HepG2 (cell line): ENCODE results near the gene SLC39A2. TPM values are rescaled to one million over a fixed set of nuclear protein-coding genes. Genes with fewer than 3 reads are reported as not detected.

Experiments
- DMTF1 ChIP-seq: sonication (generic); formaldehyde crosslinking; IDR thresholded peaks from 2 replicates; pipeline ENCODE4 v1.4.0; 2020; ENCODE audit warnings: mild to moderate bottlenecking, missing genetic modification reagents
- DRAP1 ChIP-seq: IDR thresholded peaks from 2 replicates; pipeline ENCODE4 v1.6.1; 2016; ENCODE audit warnings: missing genetic modification reagents, missing compliant biosample characterization
- E2F2 ChIP-seq: sonication (generic); formaldehyde crosslinking; IDR thresholded peaks from 2 replicates; pipeline ENCODE4 v1.4.0; 2020; ENCODE audit warnings: missing genetic modification reagents, borderline replicate concordance
- ELF3 ChIP-seq: IDR thresholded peaks from 2 replicates; pipeline ENCODE4 v1.6.1; 2016; ENCODE audit warnings: missing genetic modification reagents, missing compliant biosample characterization
- ETV5 ChIP-seq: IDR thresholded peaks from 2 replicates; pipeline ENCODE4 v1.6.1; 2018; ENCODE audit warnings: missing biosample characterization, missing genetic modification reagents, inconsistent platforms, borderline replicate concordance
- FOSL1 ChIP-seq: sonication (generic); formaldehyde crosslinking; IDR thresholded peaks from 2 replicates; pipeline ENCODE4 v1.9.0; 2021; ENCODE audit warnings: missing genetic modification reagents, borderline replicate concordance
- FOXO1 ChIP-seq: sonication (generic); formaldehyde crosslinking; IDR thresholded peaks from 2 replicates; pipeline ENCODE4 v1.4.0; 2020; ENCODE audit warnings: missing genetic modification reagents
- MAFK ChIP-seq, 2 experiments: IDR thresholded peaks in 1 of 2; conservative IDR thresholded peaks in 1 of 2; 2 replicates each; pipeline ENCODE4 v1.6.1; 2011; ENCODE audit warnings: improper control_type of control experiment in 2 of 2, low read length in 2 of 2
- NR2C2 ChIP-seq: sonication (generic); formaldehyde crosslinking; IDR thresholded peaks from 2 replicates; pipeline ENCODE4 v1.4.0; 2020; ENCODE audit warnings: missing genetic modification reagents, mild to moderate bottlenecking, moderate library complexity, borderline replicate concordance
- NR2F6 ChIP-seq, 2 experiments: IDR thresholded peaks; 2 replicates each; pipeline ENCODE4 v1.6.1; 2016; ENCODE audit warnings: antibody characterized with exemption in 1 of 2, mild to moderate bottlenecking in 1 of 2
- PITX1 ChIP-seq: sonication (generic); formaldehyde crosslinking; IDR thresholded peaks from 2 replicates; pipeline ENCODE4 v1.5.1; 2020; ENCODE audit warnings: mild to moderate bottlenecking, missing genetic modification reagents
- POLR2G ChIP-seq: fragments of 200-400 bp; formaldehyde crosslinking; IDR thresholded peaks from 2 replicates; pipeline ENCODE4 v1.6.1; 2018; ENCODE audit warnings: mild to moderate bottlenecking, low read depth, low read length, moderate library complexity
- RBAK ChIP-seq: sonication (generic); formaldehyde crosslinking; IDR thresholded peaks from 2 replicates; pipeline ENCODE4 v1.5.1; 2020; ENCODE audit warnings: mild to moderate bottlenecking, missing genetic modification reagents
- SKI ChIP-seq: fragments of 450-650 bp; IDR thresholded peaks from one replicate; pipeline ENCODE4 v1.6.1; 2018; ENCODE audit warnings: mild to moderate bottlenecking; ENCODE audit not compliant: partially characterized antibody
- SPEN ChIP-seq: sonication (generic); formaldehyde crosslinking; IDR thresholded peaks from 2 replicates; pipeline ENCODE4 v1.5.1; 2020; ENCODE audit warnings: low read depth, mild to moderate bottlenecking, missing genetic modification reagents
- STAT5B ChIP-seq: sonication (generic); formaldehyde crosslinking; IDR thresholded peaks from 2 replicates; pipeline ENCODE4 v1.4.0; 2020; ENCODE audit warnings: missing genetic modification reagents
- TBP ChIP-seq: sonication (generic); formaldehyde crosslinking; IDR thresholded peaks from 2 replicates; pipeline ENCODE4 v1.5.0; 2020; ENCODE audit warnings: missing genetic modification reagents
- ZBTB7B ChIP-seq: sonication (generic); formaldehyde crosslinking; IDR thresholded peaks from 2 replicates; pipeline ENCODE4 v1.4.0; 2020; ENCODE audit warnings: missing genetic modification reagents
- ZNF296 ChIP-seq: sonication (generic); formaldehyde crosslinking; conservative IDR thresholded peaks from 2 replicates; pipeline ENCODE4 v1.5.0; 2020; ENCODE audit warnings: mild to moderate bottlenecking, missing genetic modification reagents
- ZNF329 ChIP-seq: sonication (generic); formaldehyde crosslinking; IDR thresholded peaks from 2 replicates; pipeline ENCODE4 v1.9.0; 2021; ENCODE audit warnings: low read depth, mild to moderate bottlenecking, missing genetic modification reagents
- polyA plus RNA-seq, 8 experiments: library from polyadenylated mRNA; depleted of rRNA in 3 of 8; stranded (reverse) in 7 of 8; unstranded in 1 of 8; fragments of >200 nt; fragmentation: Illumina TruSeq in 4 of 8; extraction: Trizol in 4 of 8; gene quantifications; 2 replicates each; pipeline versions ENCODE4 v1.2.1 to v1.2.3, GENCODE V29; 2011 to 2016; ENCODE audit warnings: low read depth in 4 of 8, missing spikeins in 1 of 8, mixed read lengths in 1 of 8; ENCODE audit not compliant: insufficient read depth in 1 of 8
- total RNA-seq, 5 experiments: library from RNA; depleted of rRNA; stranded (reverse); fragments of >200 nt; fragmentation: Illumina TruSeq; extraction: Trizol; gene quantifications; 2 replicates each; pipeline ENCODE4 v1.2.3, GENCODE V29; 2016; ENCODE audit warnings: low read depth in 1 of 5
- TF ChIP-seq, protein P1 (sequence below): sonication (generic); formaldehyde crosslinking; IDR thresholded peaks from 2 replicates; pipeline ENCODE4 v1.4.0; 2020; ENCODE audit warnings: mild to moderate bottlenecking, missing genetic modification reagents

The SLC39A2 gene
- total and polyA plus RNA-seq, 2 of the 13 experiments (the other 11 are each of a cell fraction or from before 2014, with no cell fraction given) = 0.08 to 0.11 TPM

DNA sequence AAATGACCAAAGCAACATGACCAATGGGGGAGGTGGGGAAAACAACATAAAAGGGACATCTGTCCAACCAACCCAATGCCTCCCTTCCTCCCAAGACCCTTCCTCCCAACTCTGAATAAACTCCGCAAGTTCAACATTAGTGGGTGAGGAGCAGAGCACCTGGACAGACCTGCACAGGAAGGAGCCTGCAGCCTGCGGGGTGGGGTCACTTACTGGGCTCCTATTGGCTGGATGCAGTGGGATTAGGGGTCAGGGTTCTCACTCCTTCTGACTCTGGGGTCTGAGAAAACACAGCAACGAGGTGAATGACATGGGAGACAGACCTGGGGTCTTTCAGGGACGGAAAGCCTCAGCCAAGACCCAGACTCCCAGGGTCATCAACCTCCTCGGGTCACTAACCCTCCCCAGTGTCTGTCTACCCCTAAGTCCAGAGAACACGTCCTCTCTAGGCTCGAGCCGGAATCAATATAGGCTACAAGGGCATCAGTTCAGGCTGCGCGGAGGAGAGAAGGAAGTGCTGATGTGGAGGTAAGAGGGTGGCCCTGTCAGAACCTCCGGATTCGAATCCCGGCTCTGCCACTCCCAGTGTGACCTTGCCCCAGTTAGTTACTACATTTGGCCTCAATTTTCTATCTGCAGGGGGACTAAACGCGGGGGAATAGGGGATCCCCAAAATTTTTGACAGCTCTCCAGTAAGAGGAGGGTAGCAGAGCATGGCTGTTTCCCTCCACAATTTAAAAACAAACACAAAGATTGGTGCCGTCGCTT lies 24.9 kb downstream of the SLC39A2 start (continued):
- TF ChIP-seq ETV5 (CRISPR knock-in tag) (peak; percentile 59; the same call in 1 of the 2 replicates), FOXO1 (no peak), DRAP1 (peak; percentile 44; the same call in 1 of the 2 replicates), MAFK (conservative IDR thresholded peaks at IDR 0.05 in 1 of 2, IDR thresholded peaks at IDR 0.05 in 1 of 2; ENCODE audit: low read length in 2 of 2) (peak; percentile 31 to 33; a peak in 2 of 4 replicates), FOSL1 (CRISPR knock-in tag) (no peak), ZNF329 (CRISPR knock-in tag) (no peak), E2F2 (CRISPR knock-in tag) (no peak), STAT5B (no peak), TBP (CRISPR knock-in tag) (no peak), SPEN (CRISPR knock-in tag) (no peak; the same call in 1 of the 2 replicates), SKI (peak; percentile 77), POLR2G (no peak), DMTF1 (no peak), ELF3 (CRISPR knock-in tag) (0 out of 2 replicates have a peak, but pooled peaks have one; percentile 28), RBAK (0 out of 2 replicates have a peak, but pooled peaks have one; percentile 9), ZNF296 (CRISPR knock-in tag) (no peak), PITX1 (CRISPR knock-in tag) (no peak), ZBTB7B (CRISPR knock-in tag) (no peak), NR2C2 (peak; percentile 35; the same call in 1 of the 2 replicates), NR2F6 (IDR thresholded peaks at IDR 0.05) (peak; percentile 75), NR2F6 (CRISPR knock-in tag; IDR thresholded peaks at IDR 0.05) (peak; percentile 53)
- TF ChIP-seq, protein P1, sequence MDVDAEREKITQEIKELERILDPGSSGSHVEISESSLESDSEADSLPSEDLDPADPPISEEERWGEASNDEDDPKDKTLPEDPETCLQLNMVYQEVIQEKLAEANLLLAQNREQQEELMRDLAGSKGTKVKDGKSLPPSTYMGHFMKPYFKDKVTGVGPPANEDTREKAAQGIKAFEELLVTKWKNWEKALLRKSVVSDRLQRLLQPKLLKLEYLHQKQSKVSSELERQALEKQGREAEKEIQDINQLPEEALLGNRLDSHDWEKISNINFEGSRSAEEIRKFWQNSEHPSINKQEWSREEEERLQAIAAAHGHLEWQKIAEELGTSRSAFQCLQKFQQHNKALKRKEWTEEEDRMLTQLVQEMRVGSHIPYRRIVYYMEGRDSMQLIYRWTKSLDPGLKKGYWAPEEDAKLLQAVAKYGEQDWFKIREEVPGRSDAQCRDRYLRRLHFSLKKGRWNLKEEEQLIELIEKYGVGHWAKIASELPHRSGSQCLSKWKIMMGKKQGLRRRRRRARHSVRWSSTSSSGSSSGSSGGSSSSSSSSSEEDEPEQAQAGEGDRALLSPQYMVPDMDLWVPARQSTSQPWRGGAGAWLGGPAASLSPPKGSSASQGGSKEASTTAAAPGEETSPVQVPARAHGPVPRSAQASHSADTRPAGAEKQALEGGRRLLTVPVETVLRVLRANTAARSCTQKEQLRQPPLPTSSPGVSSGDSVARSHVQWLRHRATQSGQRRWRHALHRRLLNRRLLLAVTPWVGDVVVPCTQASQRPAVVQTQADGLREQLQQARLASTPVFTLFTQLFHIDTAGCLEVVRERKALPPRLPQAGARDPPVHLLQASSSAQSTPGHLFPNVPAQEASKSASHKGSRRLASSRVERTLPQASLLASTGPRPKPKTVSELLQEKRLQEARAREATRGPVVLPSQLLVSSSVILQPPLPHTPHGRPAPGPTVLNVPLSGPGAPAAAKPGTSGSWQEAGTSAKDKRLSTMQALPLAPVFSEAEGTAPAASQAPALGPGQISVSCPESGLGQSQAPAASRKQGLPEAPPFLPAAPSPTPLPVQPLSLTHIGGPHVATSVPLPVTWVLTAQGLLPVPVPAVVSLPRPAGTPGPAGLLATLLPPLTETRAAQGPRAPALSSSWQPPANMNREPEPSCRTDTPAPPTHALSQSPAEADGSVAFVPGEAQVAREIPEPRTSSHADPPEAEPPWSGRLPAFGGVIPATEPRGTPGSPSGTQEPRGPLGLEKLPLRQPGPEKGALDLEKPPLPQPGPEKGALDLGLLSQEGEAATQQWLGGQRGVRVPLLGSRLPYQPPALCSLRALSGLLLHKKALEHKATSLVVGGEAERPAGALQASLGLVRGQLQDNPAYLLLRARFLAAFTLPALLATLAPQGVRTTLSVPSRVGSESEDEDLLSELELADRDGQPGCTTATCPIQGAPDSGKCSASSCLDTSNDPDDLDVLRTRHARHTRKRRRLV (CRISPR knock-in tag) = peak; percentile 83; the same call in 1 of the 2 replicates
